CD4-positive, alpha-beta T cell (primary cell): ENCODE data around the gene RINL. TPM values are rescaled to one million over a fixed set of nuclear protein-coding genes. Genes with fewer than 3 reads are reported as not detected.
A peak's percentile ranks its signal among the peaks of the same experiment; 100 is the strongest.

ENCODE experiments used
- ATAC-seq: fragments of 200-7000 bp; cut with Tn5 transposase; one replicate; pipeline ENCODE4 v1.10.0; 2022; ENCODE audit warnings: mild to moderate bottlenecking; ENCODE audit not compliant: poor library complexity
- CTCF ChIA-PET: fragments of 350-600 bp; sonication (Branson Sonifier 250); formaldehyde crosslinking; loops from one replicate; lab custom pipeline; 2021; ENCODE audit warnings: antibody characterized with exemption, inconsistent platforms; lab: Charles Lee
- POLR2A ChIA-PET: fragments of 350-600 bp; sonication (Branson Sonifier 250); formaldehyde crosslinking; loops from one replicate; lab custom pipeline; 2021; ENCODE audit warnings: antibody characterized with exemption, inconsistent platforms; lab: Charles Lee
- DNase-seq, 14 experiments: peaks; one replicate each; pipeline ENCODE4 v3.0.0-alpha.2; 2013 to 2020; ENCODE audit warnings: mixed read lengths in 2 of 14
- H3K27ac ChIP-seq, 2 donors: one replicate each; pipeline versions ENCODE4 v1.5.1 to v1.7.0; 2013; ENCODE audit warnings: low read length in 2 of 2, low read depth in 1 of 2, mild to moderate bottlenecking in 1 of 2
- H3K27me3 ChIP-seq, 2 experiments: 1 replicate in 1 of 2; 2 replicates in 1 of 2; pipeline versions ENCODE4 v1.6.1 to v1.7.0; 2013; ENCODE audit warnings: low read length in 2 of 2, control low read depth in 1 of 2, mild to moderate bottlenecking in 1 of 2, moderate library complexity in 1 of 2; ENCODE audit not compliant: insufficient read depth in 2 of 2, control insufficient read depth in 1 of 2
- H3K36me3 ChIP-seq: one replicate; pipeline ENCODE4 v1.6.1; 2013; ENCODE audit warnings: low read length, control low read depth; ENCODE audit not compliant: insufficient read depth
- H3K4me1 ChIP-seq: one replicate; pipeline ENCODE4 v1.6.1; 2013; ENCODE audit warnings: low read length, control low read depth; ENCODE audit not compliant: insufficient read depth
- H3K4me3 ChIP-seq: one replicate; pipeline ENCODE4 v1.5.1; 2013; ENCODE audit warnings: mild to moderate bottlenecking, low read length, moderate library complexity
- H3K9me3 ChIP-seq, 2 experiments: 1 replicate in 1 of 2; 2 replicates in 1 of 2; pipeline versions ENCODE4 v1.6.1 to v1.7.0; 2013; ENCODE audit warnings: low read length in 2 of 2, mild to moderate bottlenecking in 2 of 2, control low read depth in 1 of 2, moderate library complexity in 1 of 2; ENCODE audit not compliant: control insufficient read depth in 1 of 2, insufficient read depth in 1 of 2
- H3K27ac Mint-ChIP-seq: one replicate; pipeline ENCODE4 v1.8.0; 2020; ENCODE audit warnings: mixed read lengths
- H3K27me3 Mint-ChIP-seq: one replicate; pipeline ENCODE4 v1.8.0; 2021; ENCODE audit warnings: mixed read lengths
- H3K36me3 Mint-ChIP-seq: one replicate; pipeline ENCODE4 v1.8.0; 2021; ENCODE audit warnings: low read depth, mixed read lengths
- H3K4me1 Mint-ChIP-seq: one replicate; pipeline ENCODE4 v1.8.0; 2021; ENCODE audit warnings: low read depth, mixed read lengths
- H3K4me3 Mint-ChIP-seq: one replicate; pipeline ENCODE4 v1.8.0; 2020; ENCODE audit warnings: mild to moderate bottlenecking, mixed read lengths
- H3K9me3 Mint-ChIP-seq: one replicate; pipeline ENCODE4 v1.8.0; 2020; ENCODE audit warnings: mixed read lengths
- intact Hi-C, 2 experiments: fragments of 100-400 bp; cut with DNase I in 1 of 2; cut with micrococcal nuclease in 1 of 2; formaldehyde crosslinking; loops; one replicate each; pipeline versions ENCODE4 v1.15.1 to v1.9.0; 2023 to 2025; cut with DNase I, micrococcal nuclease
- total RNA-seq, 174 experiments: library from RNA in 2 of 174; stranded (reverse) in 2 of 174; gene quantifications; one replicate each; pipeline ENCODE4 v1.2.3 and lab custom pipeline; 2021 to 2026
- TF ChIP-seq, protein P1 (sequence below): fragments of 200-600 bp; IDR thresholded peaks from one replicate; pipeline ENCODE4 v1.8.0; 2022; ENCODE audit warnings: antibody characterized with exemption, mild to moderate bottlenecking

RINL gene
- total RNA-seq, 2 experiments from 2014 or later, result 19.5 to 21.3 TPM

DNA sequence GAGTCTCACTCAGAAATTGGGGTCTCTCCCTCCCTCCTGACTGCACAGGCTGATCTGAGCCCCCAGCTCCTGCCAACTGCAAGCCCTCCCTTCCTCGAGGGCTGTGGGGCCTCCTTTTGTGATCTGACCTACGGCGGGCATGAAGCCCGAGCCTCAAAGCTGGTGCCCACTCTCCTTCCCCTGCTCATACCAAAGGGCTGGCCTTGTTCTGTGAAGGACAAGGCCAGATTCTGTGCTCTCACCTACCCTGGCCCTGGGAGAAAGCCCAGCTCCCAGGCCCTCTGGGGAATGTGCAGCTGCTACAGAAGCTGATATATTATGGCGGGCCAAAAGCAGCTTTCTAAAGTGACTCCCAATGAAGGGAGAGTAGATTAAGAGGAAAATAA is 37.5 kb downstream of the RINL start:
- Histone ChIP-seq H3K27me3 (no peaks in the 10 kb centered on the region), H3K4me3 (no peak overlapping the region), H3K4me1 (peaks cover 61% of the 10 kb centered on the region), H3K27ac (peak overlapping the region; percentile 6 to 47), H3K36me3 (peaks cover 97% of the 10 kb centered on the region), H3K9me3 (no peaks in the 10 kb centered on the region)
- no peak for ATAC-seq
- TF ChIP-seq, protein P1, sequence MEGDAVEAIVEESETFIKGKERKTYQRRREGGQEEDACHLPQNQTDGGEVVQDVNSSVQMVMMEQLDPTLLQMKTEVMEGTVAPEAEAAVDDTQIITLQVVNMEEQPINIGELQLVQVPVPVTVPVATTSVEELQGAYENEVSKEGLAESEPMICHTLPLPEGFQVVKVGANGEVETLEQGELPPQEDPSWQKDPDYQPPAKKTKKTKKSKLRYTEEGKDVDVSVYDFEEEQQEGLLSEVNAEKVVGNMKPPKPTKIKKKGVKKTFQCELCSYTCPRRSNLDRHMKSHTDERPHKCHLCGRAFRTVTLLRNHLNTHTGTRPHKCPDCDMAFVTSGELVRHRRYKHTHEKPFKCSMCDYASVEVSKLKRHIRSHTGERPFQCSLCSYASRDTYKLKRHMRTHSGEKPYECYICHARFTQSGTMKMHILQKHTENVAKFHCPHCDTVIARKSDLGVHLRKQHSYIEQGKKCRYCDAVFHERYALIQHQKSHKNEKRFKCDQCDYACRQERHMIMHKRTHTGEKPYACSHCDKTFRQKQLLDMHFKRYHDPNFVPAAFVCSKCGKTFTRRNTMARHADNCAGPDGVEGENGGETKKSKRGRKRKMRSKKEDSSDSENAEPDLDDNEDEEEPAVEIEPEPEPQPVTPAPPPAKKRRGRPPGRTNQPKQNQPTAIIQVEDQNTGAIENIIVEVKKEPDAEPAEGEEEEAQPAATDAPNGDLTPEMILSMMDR, result no peak
- Mint-ChIP-seq H3K4me1 (peaks cover 54% of the 10 kb centered on the region), H3K27ac (peak overlapping the region; percentile 88), H3K4me3 (no peak overlapping the region), H3K27me3 (peaks cover 5% of the 10 kb centered on the region), H3K9me3 (no peaks in the 10 kb centered on the region), H3K36me3 (peaks cover 99% of the 10 kb centered on the region)
- intact Hi-C loops, result loop anchor here (5.0 to 10.0 kb wide), 2 partner anchors 37 to 106 kb away; partner anchors contain the start of gene RINL (in 1 of the 2)
- CTCF ChIA-PET, result interaction anchor here (1.6 kb wide), 1 partner anchor 29 kb away, joined by 3 read pairs; no protein-coding TSS in a partner anchor
- POLR2A ChIA-PET, result interaction anchor here (0.6 to 3.0 kb wide), 5 partner anchors 9 to 29 kb away, joined by 3 to 30 read pairs (median 6); partner anchors contain the start of genes ECH1 and HNRNPL
- DNase-seq, result no peak

DNA sequence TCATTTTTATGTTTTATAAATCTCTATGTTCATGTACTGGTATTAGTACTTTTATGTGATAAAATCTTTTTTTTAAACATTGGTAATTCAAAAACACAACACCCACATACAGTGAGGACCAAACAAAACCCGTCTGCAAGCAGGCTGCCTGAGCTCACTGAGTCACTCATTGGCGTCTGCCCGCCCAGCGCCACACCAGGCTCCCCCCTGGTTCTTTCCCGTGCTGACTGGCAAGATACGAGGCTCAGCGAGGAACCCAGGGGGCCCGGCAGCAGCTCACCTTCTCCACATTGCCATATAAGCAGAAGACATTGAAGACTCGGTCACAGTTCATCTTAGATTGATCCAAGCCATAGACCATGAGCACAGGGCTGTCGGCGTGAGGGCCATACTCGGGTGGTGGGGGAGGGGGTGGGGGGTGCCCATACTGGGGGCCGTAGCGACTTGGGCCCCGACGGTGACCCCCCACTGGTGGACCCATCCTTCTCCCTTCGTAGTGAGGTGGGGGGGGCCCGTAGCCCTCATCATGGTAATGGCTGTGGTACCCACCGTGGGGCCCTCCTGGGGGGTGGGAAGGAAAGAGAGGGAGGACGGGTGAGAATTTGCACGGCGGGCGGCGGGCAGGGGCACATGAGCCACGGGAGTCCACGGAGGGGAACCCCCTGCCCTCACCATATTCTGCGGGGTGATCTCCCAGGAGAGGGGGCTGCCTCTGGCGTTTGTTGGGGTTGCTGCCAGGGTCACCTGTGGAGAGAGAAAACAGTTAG is 38.1 kb downstream of the RINL start:
- Histone ChIP-seq H3K4me1 (peaks cover 55% of the 10 kb centered on the region), H3K4me3 (no peak overlapping the region), H3K9me3 (no peaks in the 10 kb centered on the region), H3K27me3 (no peaks in the 10 kb centered on the region), H3K36me3 (peaks cover 96% of the 10 kb centered on the region), H3K27ac (peak overlapping the region in 1 of 2 donors; percentile 47)
- TF ChIP-seq, protein P1, result no peak
- intact Hi-C loops, result loop anchor here (5.0 to 10.0 kb wide), 2 partner anchors 37 to 105 kb away; partner anchors contain the start of gene RINL (in 1 of the 2)
- Mint-ChIP-seq H3K27ac (peak overlapping the region; percentile 55), H3K27me3 (peaks cover 5% of the 10 kb centered on the region), H3K4me3 (peak overlapping the region; percentile 14), H3K4me1 (peaks cover 48% of the 10 kb centered on the region), H3K36me3 (peaks cover 97% of the 10 kb centered on the region), H3K9me3 (no peaks in the 10 kb centered on the region)
- ATAC-seq (no peak), DNase-seq (no peak)
- ChIA-PET CTCF (interaction anchor here (1.3 to 1.6 kb wide), 2 partner anchors 29 to 30 kb away, joined by 3 read pairs; no protein-coding TSS in a partner anchor), POLR2A (interaction anchor here (0.6 to 3.4 kb wide), 5 partner anchors 8 to 30 kb away, joined by 3 to 30 read pairs (median 14); partner anchors contain the start of gene ECH1)

DNA sequence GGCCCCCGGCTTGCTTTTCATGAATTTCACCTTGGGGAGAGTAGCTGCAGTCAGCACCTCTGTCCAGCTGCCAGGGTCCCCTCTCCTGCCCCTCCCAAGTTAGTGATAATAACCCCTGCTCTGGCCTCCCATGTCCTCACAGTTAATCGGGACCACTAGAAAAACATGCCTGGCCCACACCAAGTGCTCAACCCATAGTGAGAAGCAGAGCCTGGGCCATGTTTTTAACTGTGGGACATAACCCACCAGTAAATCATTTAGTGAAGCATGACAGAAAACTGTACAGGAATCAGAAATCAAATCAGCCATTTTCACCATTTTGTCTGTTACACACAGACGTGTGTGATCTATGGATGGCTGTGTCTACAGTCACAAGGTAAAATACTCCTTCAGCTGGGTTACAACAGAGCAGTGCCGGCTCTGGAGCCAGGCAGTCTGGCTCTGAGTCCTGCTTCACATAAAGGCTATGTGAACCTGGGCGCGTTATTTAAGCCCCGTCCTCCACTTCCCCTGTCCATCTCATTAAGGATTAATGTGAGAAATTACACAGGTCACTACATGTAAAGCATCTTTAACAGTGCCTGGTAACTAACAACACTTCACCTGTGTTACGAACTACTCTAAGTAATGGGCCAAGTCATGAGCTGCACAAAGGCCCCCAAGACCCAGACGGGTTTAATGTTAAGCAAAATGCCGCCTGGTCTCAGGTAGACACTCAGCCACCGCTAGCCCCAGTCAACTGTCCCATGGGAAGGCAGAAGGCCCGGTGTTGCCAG is 38.9 kb downstream of the RINL start:
- no peaks in the 10 kb centered on the region for H3K27me3 ChIP-seq
- H3K4me1 ChIP-seq, result peaks cover 46% of the 10 kb centered on the region
- Mint-ChIP-seq H3K36me3 (peaks cover 89% of the 10 kb centered on the region), H3K27ac (peak overlapping the region; percentile 55), H3K4me1 (peaks cover 43% of the 10 kb centered on the region), H3K4me3 (no peak overlapping the region), H3K27me3 (peaks cover 5% of the 10 kb centered on the region), H3K9me3 (no peaks in the 10 kb centered on the region)
- no peak overlapping the region for H3K27ac ChIP-seq
- intact Hi-C loops, result no loop called here
- CTCF ChIA-PET, result interaction anchor here (0.5 to 1.6 kb wide), 3 partner anchors 30 to 90 kb away, joined by 3 read pairs; no protein-coding TSS in a partner anchor
- H3K9me3 ChIP-seq, result no peaks in the 10 kb centered on the region
- POLR2A ChIA-PET, result interaction anchor here (3.4 kb wide), 1 partner anchor 10 kb away, joined by 14 read pairs; no protein-coding TSS in a partner anchor
- H3K4me3 ChIP-seq, result no peak overlapping the region
- H3K36me3 ChIP-seq, result peaks cover 88% of the 10 kb centered on the region
- TF ChIP-seq, protein P1, result no peak
- ATAC-seq (no peak), DNase-seq (no peak)
